Stimulated activated naive CD4-positive, alpha-beta T cell treated with Interleukin-2 at 50 U/mL for 16 hours (primary cell): Measurements from ENCODE around the gene OR4D1.

Experiments
- DNase-seq: peaks from one replicate; lab custom pipeline; 2025; lab: John Stamatoyannopoulos, UW

OR4D1 gene

GRCh38 chr17:58153671-58154070 lies 5.5 kb downstream of the OR4D1 start:
- DNase-seq: no peak

GRCh38 chr17:58156839-58157803 lies 8.9 kb downstream of the OR4D1 start:
- DNase-seq: peak; percentile 61

- no peak for DNase-seq
These were observed 10.0 kb downstream of the OR4D1 start for GRCh38 chr17:58158181-58158580.

GRCh38 chr17:58161566-58161965 lies 13.4 kb downstream of the OR4D1 start:
- no peak for DNase-seq

GRCh38 chr17:58165981-58166380 lies 17.8 kb downstream of the OR4D1 start:
- DNase-seq: no peak

GRCh38 chr17:58166682-58167081 lies 18.5 kb downstream of the OR4D1 start, which contains the start of gene OR4D2:
Gene OR4D2, plus strand, starts transcription at chr17:58166982. Its CDS starts 2,674 bp downstream, at chr17:58169656.
- no peak for DNase-seq

- no peak for DNase-seq
These were observed 22.4 kb downstream of the OR4D1 start for GRCh38 chr17:58170622-58171021.

GRCh38 chr17:58172369-58173071 lies 24.3 kb downstream of the OR4D1 start:
- DNase-seq: peak; percentile 11

- DNase-seq: no peak
These were observed 26.7 kb downstream of the OR4D1 start for GRCh38 chr17:58174871-58175270.

GRCh38 chr17:58176200-58176599 lies 28.0 kb downstream of the OR4D1 start:
- DNase-seq: no peak

- DNase-seq: no peak
These were observed 33.6 kb downstream of the OR4D1 start for GRCh38 chr17:58181796-58182195.

GRCh38 chr17:58183514-58183913 lies 35.3 kb downstream of the OR4D1 start:
- no peak for DNase-seq

GRCh38 chr17:58184308-58184985 lies 36.3 kb downstream of the OR4D1 start:
- no peak for DNase-seq

- DNase-seq: no peak
These were observed 37.0 kb downstream of the OR4D1 start for GRCh38 chr17:58184986-58185761.

GRCh38 chr17:58186591-58186990 lies 38.4 kb downstream of the OR4D1 start:
- no peak for DNase-seq

- DNase-seq: no peak
These were observed 38.9 kb downstream of the OR4D1 start for GRCh38 chr17:58187063-58187462.

GRCh38 chr17:58187675-58188074 lies 39.5 kb downstream of the OR4D1 start:
- no peak for DNase-seq

- DNase-seq: no peak
These were observed 41.4 kb downstream of the OR4D1 start for GRCh38 chr17:58189436-58190146.

GRCh38 chr17:58191241-58191896 lies 43.2 kb downstream of the OR4D1 start:
- DNase-seq: no peak

- DNase-seq: no peak
These were observed 44.4 kb downstream of the OR4D1 start, which contains the start of gene EPX for GRCh38 chr17:58192612-58193011. Gene EPX, plus strand, starts transcription at chr17:58192726. Its CDS starts 121 bp downstream, at chr17:58192847.
